HepG2 (cell line): ENCODE measurements around the gene NFYC. TPM values are rescaled to one million over a fixed set of nuclear protein-coding genes. Genes with fewer than 3 reads are reported as not detected.
A peak's percentile ranks its signal among the peaks of the same experiment; 100 is the strongest.

Experiments used
- ATAC-seq: fragments of 200-7000 bp; cut with Tn5 transposase; 3 replicates; pipeline ENCODE4 v1.9.1; 2020; ENCODE audit warnings: mild to moderate bottlenecking, moderate library complexity
- BruUV-seq: library from RNA; stranded (reverse); fragments of 400-500 nt; replicated peaks from 2 replicates; lab custom pipeline; 2021; lab: Mats Ljungman, UMichigan
- CTCF ChIA-PET: fragments of 300-600 bp; formaldehyde crosslinking; extraction: SDS; loops from one replicate; lab custom pipeline; 2021; ENCODE audit warnings: low total read pairs, inconsistent platforms, low intra/inter-chr PET ratio; lab: Yijun Ruan, JAX
- POLR2A ChIA-PET: fragments of 350-600 bp; sonication (Branson Sonifier 250); formaldehyde crosslinking; loops from one replicate; lab custom pipeline; 2020; ENCODE audit warnings: antibody characterized with exemption, inconsistent platforms; lab: Yijun Ruan, JAX
- DNase-seq: peaks from one replicate; pipeline ENCODE4 v3.0.0-alpha.2; 2015; ENCODE audit warnings: low spot score
- FAIRE-seq: peaks from 3 replicates; lab custom pipeline; 2011; peaks lifted over from hg19 to GRCh38; lab: Jason Lieb, UNC
- H2AFZ ChIP-seq: one replicate; pipeline ENCODE4 v1.6.1; 2011; ENCODE audit warnings: low read length, inconsistent platforms
- H3K27ac ChIP-seq: fragments of 300-600 bp; 3 replicates; pipeline ENCODE4 v1.8.0; 2011; ENCODE audit warnings: mixed run types, mild to moderate bottlenecking, mixed read lengths, low read length, inconsistent platforms; ENCODE audit not compliant: insufficient read depth; ENCODE audit errors: extremely low read length
- H3K27me3 ChIP-seq, 2 experiments: fragments of 200-600 bp in 1 of 2; 2 replicates in 1 of 2; 3 replicates in 1 of 2; pipeline versions ENCODE4 v1.6.0 to v1.8.0; 2011; ENCODE audit warnings: low read length in 2 of 2, mild to moderate bottlenecking in 2 of 2, moderate library complexity in 2 of 2, inconsistent platforms in 1 of 2; ENCODE audit not compliant: insufficient read depth in 2 of 2, control insufficient read depth in 1 of 2
- H3K36me3 ChIP-seq, 2 experiments: fragments of 200-600 bp in 1 of 2; replicated peaks in 1 of 2; 2 replicates in 1 of 2; 3 replicates in 1 of 2; pipeline versions ENCODE4 v1.5.1 to v1.8.0; 2011; ENCODE audit warnings: low read length in 2 of 2, inconsistent platforms in 1 of 2; ENCODE audit not compliant: insufficient read depth in 2 of 2, control insufficient read depth in 1 of 2
- H3K4me1 ChIP-seq: 2 replicates; pipeline ENCODE4 v1.5.1; 2012; ENCODE audit warnings: low read length, inconsistent platforms; ENCODE audit not compliant: insufficient read depth
- H3K4me2 ChIP-seq: 2 replicates; pipeline ENCODE4 v1.6.0; 2011; ENCODE audit warnings: low read depth, low read length, inconsistent platforms
- H3K4me3 ChIP-seq, 3 experiments: fragments of 200-600 bp in 1 of 3; sonication (generic), shearing (Covaris generic) in 1 of 3; replicated peaks in 1 of 3; 2 replicates each; pipeline ENCODE4 v1.5.1; 2011 to 2016; ENCODE audit warnings: low read length in 3 of 3, inconsistent platforms in 2 of 3, low read depth in 2 of 3, mild to moderate bottlenecking in 2 of 3, control low read depth in 1 of 3, mixed read lengths in 1 of 3; ENCODE audit not compliant: insufficient read depth in 1 of 3
- H3K79me2 ChIP-seq: one replicate; pipeline ENCODE4 v1.6.1; 2011; ENCODE audit warnings: low read length, inconsistent platforms; ENCODE audit not compliant: insufficient read depth
- H3K9ac ChIP-seq: 2 replicates; pipeline ENCODE4 v1.6.0; 2011; ENCODE audit warnings: mild to moderate bottlenecking, low read depth, low read length, inconsistent platforms; ENCODE audit not compliant: insufficient read depth
- H3K9me3 ChIP-seq: 2 replicates; pipeline ENCODE4 v1.5.1; 2012; ENCODE audit warnings: mild to moderate bottlenecking, low read length
- H4K20me1 ChIP-seq: 2 replicates; pipeline ENCODE4 v1.6.0; 2011; ENCODE audit warnings: inconsistent platforms, mild to moderate bottlenecking, low read length, moderate library complexity; ENCODE audit not compliant: insufficient read depth
- HNF1A ChIP-seq, 2 experiments: sonication (generic) in 1 of 2; formaldehyde crosslinking in 1 of 2; IDR thresholded peaks; 2 replicates each; pipeline versions ENCODE4 v1.4.0 to v1.6.1; 2016 to 2020; ENCODE audit warnings: borderline replicate concordance in 1 of 2, low read depth in 1 of 2, mild to moderate bottlenecking in 1 of 2, missing genetic modification reagents in 1 of 2
- MAFF ChIP-seq: IDR thresholded peaks from 2 replicates; pipeline ENCODE4 v1.6.1; 2011; ENCODE audit warnings: low read depth, low read length, improper control_type of control experiment
- STAT6 ChIP-seq: sonication (generic); formaldehyde crosslinking; IDR thresholded peaks from 2 replicates; pipeline ENCODE4 v1.4.0; 2020; ENCODE audit warnings: missing genetic modification reagents, mild to moderate bottlenecking, borderline replicate concordance
- TFAP4 ChIP-seq: sonication (generic); IDR thresholded peaks from 2 replicates; pipeline ENCODE4 v1.6.1; 2016; ENCODE audit warnings: low read depth, borderline replicate concordance
- ZNF501 ChIP-seq: sonication (generic); formaldehyde crosslinking; IDR thresholded peaks from 2 replicates; pipeline ENCODE4 v1.5.1; 2020; ENCODE audit warnings: mild to moderate bottlenecking, moderate library complexity, missing genetic modification reagents
- ZNF569 ChIP-seq: sonication (generic); formaldehyde crosslinking; IDR thresholded peaks from 2 replicates; pipeline ENCODE4 v1.5.0; 2020; ENCODE audit warnings: mild to moderate bottlenecking, missing genetic modification reagents, moderate library complexity, borderline replicate concordance
- ZNF670 ChIP-seq: sonication (generic); formaldehyde crosslinking; IDR thresholded peaks from 2 replicates; pipeline ENCODE4 v1.8.0; 2022; ENCODE audit warnings: mild to moderate bottlenecking, missing genetic modification reagents, borderline replicate concordance
- ZSCAN5A ChIP-seq: sonication (generic); formaldehyde crosslinking; IDR thresholded peaks from 2 replicates; pipeline ENCODE4 v1.8.0; 2022; ENCODE audit warnings: mild to moderate bottlenecking, missing genetic modification reagents, borderline replicate concordance
- WGBS: methylation state at CpG from one replicate; pipeline ENCODE4 v1.1.6; 2017; ENCODE audit warnings: low lambda C conversion rate; 5-methylcytosine and 5-hydroxymethylcytosine counted together
- in situ Hi-C: cut with HindIII; loops from 2 replicates; pipeline ENCODE4 v1.10.0; 2017; ENCODE audit warnings: low pct_unique_long_range_greater_than_20kb; ENCODE audit not compliant: extremely low pct_ligation_motif_present
- intact Hi-C: fragments of 100-400 bp; cut with micrococcal nuclease; formaldehyde crosslinking; loops from one replicate; pipeline ENCODE4 v1.10.0; 2022; ENCODE audit not compliant: unreplicated experiment
- polyA plus RNA-seq, 8 experiments: library from polyadenylated mRNA; depleted of rRNA in 3 of 8; stranded (reverse) in 7 of 8; unstranded in 1 of 8; fragments of >200 nt; fragmentation: Illumina TruSeq in 4 of 8; extraction: Trizol in 4 of 8; gene quantifications; 2 replicates each; pipeline versions ENCODE4 v1.2.1 to v1.2.3, GENCODE V29; 2011 to 2016; ENCODE audit warnings: low read depth in 4 of 8, missing spikeins in 1 of 8, mixed read lengths in 1 of 8; ENCODE audit not compliant: insufficient read depth in 1 of 8
- total RNA-seq, 5 experiments: library from RNA; depleted of rRNA; stranded (reverse); fragments of >200 nt; fragmentation: Illumina TruSeq; extraction: Trizol; gene quantifications; 2 replicates each; pipeline ENCODE4 v1.2.3, GENCODE V29; 2016; ENCODE audit warnings: low read depth in 1 of 5

NFYC gene
- total and polyA plus RNA-seq, 2 of the 13 experiments (the other 11 are each of a cell fraction or from before 2014, with no cell fraction given), result 33.9 to 73.7 TPM

- Histone ChIP-seq H3K4me1 (peaks cover 68% of the 10 kb centered on the region), H3K4me3 (no peak overlapping the region), H3K4me2 (peak overlapping the region; percentile 25; the same call in 1 of the 2 replicates), H3K27me3 (no peaks in the 10 kb centered on the region; a peak in 1 of 5 replicates), H3K9me3 (no peaks in the 10 kb centered on the region), H3K27ac (no peak overlapping the region), H3K36me3 (no peaks in the 10 kb centered on the region), H3K79me2 (peaks cover 86% of the 10 kb centered on the region), H3K9ac (no peak overlapping the region), H2AFZ (no peak overlapping the region), H4K20me1 (no peaks in the 10 kb centered on the region)
- ATAC-seq (no peak), DNase-seq (no peak), FAIRE-seq (no peak)
- ChIA-PET CTCF (no interaction called here), POLR2A (interaction anchor here (2.8 to 8.4 kb wide), 2 partner anchors 13 to 53 kb away, joined by 9 to 97 read pairs; partner anchors contain the start of gene NFYC)
- BruUV-seq, result no TSS peak
- WGBS, result 61% methylated on average over 3 of the region's 3 CpGs
- intact Hi-C loops, result no loop called here
- TF ChIP-seq ZNF670 (CRISPR knock-in tag), result no peak
- peak; percentile 33; the same call in 1 of the 2 replicates for TF ChIP-seq TFAP4
- no peak for TF ChIP-seq STAT6 (CRISPR knock-in tag)
- no peak for TF ChIP-seq ZSCAN5A (CRISPR knock-in tag)
- TF ChIP-seq ZNF501 (CRISPR knock-in tag), result no peak
- no peak for TF ChIP-seq ZNF569 (CRISPR knock-in tag)
- 0 out of 2 replicates have a peak, but pooled peaks have one; percentile 37 for TF ChIP-seq HNF1A (IDR thresholded peaks at IDR 0.05; ENCODE audit: low read depth)
- TF ChIP-seq HNF1A (CRISPR knock-in tag; IDR thresholded peaks at IDR 0.05; ENCODE audit: borderline replicate concordance), result no peak
- TF ChIP-seq MAFF, result no peak
- in situ Hi-C loops, result no loop called here
These were observed 13.6 kb downstream of the NFYC start for GRCh38 chr1:40704817-40705733.
